Measurements from ENCODE around the gene ARHGAP6.
"Not testable (repeated sequence)": the region's sequence is repeated elsewhere in the genome, so short reads cannot be mapped to it uniquely, and the experiment has no call there.

The ARHGAP6 gene

DNA sequence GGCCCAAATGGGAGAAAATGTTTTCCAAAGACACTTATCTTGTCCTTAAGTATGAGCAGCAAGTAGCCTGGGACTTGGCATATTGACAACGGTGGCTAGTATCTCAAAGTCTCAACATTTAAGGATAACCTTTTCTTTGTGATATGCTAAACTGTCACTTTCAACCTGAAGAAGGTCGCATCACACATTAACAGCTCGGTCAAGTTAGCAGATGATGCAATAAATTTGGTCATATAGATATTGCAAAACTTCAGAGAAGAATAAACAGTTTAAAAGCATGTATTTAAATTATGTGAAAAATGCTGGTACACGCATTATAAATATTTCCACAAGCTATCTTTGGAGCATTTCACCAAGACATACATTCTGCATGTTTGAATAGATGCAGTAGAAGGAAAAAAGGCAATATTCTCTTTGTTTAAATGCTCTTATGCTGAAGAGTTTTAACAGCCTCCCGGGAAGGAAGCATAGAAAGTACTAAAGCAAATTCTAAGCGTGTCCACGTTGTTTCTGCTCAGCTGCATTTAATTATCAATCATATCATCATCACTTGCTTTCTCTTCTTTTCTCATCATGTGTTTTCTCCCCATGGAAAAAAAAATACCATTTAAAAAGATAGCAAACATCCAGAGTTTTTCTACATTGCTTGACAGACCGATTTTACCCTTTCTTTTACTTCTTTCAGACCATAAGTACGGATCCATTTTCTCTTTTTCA lies 24.2 kb downstream of the ARHGAP6 start:
- DNase-seq (ENCODE audit: low spot score), result no peak

DNA sequence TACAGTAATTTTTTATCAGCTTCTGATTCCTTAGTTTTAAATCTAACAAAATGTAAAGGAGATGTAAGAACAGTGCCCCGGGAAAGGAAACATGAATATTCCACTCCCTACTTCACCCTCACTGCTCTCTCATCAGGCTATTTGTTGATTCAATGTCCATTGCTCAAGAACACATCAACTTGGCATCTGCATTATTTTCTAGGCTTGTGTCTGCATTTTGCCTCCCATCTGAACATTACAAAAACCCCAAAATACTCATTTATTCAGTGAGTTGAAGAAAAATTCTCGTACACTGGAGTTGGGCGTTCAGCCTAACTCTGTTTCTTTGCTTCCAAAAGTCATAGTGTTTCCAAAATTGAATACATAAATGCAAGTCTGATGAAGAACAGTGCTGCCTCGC lies 25.6 kb downstream of the ARHGAP6 start:
- no peak for DNase-seq (ENCODE audit: low spot score)

DNA sequence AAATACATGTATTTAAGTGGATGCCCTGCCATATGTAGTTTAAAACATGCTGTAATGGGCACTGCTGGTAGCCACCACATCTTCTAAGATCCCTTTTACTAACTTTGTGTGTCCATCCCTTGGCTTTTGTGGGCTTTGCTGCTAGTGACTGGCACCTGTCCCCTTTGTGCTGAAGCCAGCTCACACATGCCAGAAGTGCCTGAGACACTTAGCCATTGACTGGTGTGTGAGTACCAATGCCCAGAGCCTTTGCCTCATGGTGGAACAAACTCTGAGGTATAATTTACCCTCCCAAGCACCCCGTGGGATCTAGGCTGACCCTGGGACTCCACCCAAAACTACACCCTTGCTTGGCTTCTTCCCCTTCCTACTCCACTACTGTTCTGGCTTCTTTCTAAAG lies 33.0 kb downstream of the ARHGAP6 start:
- no peak for DNase-seq (ENCODE audit: low spot score)

DNA sequence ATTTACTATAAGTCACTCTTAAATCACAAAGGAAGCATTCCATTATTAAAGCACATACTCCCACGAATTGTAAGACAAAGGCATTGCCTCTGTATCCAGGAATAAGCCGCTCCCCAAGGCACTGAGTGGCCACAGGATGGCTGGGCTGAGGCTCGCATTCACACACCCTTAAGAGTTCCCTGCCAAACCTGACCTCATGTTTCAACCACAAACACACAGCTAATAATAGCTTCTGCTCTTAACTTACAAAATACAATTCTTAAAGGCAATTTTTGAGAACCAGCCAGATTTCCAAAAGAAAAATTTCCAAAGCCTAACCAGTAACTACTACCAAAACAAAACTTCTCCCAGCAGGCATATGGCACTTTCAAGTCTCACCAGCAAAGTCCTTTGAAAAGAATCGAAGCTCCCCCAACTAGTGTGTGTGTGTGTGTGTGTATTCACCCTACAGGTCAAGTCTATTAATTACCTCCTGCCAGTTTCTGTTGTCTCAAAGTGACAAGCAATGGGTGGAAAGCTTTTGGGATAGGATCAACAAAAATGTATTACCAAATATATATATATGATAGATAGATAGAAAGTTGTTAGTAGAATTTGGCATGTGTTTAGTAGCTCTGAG lies 36.0 kb downstream of the ARHGAP6 start:
- DNase-seq (ENCODE audit: low spot score), result no peak

DNA sequence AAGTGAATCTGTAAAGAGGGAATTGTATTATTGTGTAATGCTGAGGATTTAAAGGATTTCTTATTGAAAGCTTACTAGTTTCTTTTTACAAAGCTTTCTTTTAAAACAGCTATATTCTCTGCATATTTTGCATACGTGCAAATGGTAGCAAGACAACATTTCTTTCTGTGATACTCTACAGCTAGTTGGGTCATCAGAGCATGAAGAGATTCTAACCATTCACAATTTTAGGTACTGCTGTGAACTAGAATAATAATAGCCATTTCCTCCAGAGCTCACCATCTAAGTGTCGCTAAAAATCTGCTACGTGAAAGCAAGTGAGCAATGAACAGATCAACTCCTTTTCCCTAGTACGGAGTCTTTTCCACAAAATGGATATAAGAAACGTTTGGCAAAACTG lies 37.3 kb downstream of the ARHGAP6 start:
- no peak for DNase-seq (ENCODE audit: low spot score)

DNA sequence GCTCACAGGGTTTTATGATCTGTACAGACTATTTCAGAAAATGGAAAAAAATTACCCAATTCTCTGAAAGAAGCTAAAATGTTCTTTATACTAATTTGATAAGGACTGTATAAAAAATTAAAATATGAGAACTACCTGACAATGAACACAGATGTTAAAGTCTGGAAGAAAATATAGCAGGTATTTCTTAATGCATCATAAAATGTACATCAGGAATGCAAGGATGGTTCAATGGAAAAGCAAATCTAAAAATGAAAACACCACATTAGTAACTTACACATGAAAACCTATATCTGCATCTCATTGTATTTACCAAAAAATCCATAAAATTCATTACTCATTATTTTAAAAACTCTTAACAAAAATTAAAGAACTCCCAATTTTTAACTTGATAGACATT lies 39.4 kb downstream of the ARHGAP6 start:
- DNase-seq (ENCODE audit: low spot score), result no peak

DNA sequence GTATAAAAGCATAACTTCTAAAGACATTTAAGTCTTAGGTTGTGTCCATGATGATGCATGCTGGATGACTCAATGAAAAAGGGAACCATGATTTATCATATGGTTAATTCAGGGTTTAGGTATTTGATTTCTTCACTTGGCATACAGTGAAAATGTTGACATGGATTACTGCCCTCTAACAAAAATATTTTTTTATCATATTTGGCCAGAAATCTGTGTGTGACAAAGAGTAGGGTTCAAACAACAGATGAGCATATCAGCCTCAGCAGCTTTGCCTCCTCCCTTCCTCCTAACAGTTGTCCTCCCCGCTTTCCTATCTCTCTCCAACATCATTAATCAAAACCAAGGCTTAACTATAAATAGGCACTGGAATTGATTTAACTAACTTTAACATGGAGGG lies 46.3 kb downstream of the ARHGAP6 start:
- DNase-seq (ENCODE audit: low spot score), result no peak

DNA sequence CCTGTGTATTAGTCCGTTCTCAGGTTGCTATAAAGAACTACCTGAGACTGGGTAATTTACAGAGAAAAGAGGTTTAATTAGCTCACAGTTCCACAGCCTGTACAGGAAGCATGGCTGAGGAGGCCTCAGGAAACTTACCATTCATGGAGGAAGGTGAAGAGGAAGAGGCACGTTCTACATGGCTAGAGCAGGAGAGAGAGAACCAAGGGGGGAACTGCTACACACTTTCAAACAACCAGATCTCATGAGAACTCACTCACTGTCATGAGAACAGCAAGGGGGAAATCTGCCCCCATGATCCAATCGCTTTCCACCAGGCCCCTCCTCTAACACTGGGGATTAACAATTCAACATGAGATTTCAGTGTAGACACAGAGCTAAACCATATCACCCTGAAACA lies 51.5 kb downstream of the ARHGAP6 start:
- not testable (repeated sequence) for DNase-seq (ENCODE audit: low spot score)

DNA sequence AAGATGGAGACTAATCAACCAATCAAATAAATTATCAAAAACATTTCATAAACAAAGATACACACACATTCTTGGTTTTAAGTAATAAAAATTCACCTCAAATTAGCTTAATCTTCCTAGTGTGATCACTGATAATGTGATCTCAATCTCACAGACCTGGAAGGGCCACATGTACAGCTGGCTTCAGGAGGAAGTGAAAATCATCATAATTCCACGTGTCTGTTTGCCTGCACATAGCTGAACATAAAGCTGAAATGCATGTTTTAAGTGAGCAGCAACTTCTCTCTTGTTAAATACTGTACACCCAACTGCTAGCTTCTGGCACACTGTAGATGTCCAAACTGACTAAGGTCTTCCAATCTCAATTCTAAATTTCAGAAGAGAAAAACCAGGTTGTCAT lies 53.8 kb downstream of the ARHGAP6 start:
- no peak for DNase-seq (ENCODE audit: low spot score)

DNA sequence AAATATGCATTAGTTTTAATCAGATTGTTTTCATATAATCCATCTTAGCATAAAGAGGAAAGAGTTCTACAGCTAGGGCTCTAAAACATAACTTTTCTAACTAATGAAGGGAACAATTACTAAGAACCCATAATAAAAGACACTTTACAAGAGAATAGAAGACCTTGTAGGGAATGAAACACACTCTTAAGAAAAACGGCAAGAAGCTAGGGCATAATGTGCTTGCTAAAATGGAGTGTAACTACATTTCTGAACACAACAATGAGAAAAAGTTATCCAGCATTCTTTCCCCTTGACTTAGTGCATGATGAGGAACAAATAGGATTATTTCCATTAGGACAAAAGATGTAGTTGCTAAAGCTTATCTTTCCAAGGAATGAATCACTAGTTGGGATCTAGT lies 54.6 kb downstream of the ARHGAP6 start:
- no peak for DNase-seq (ENCODE audit: low spot score)

DNA sequence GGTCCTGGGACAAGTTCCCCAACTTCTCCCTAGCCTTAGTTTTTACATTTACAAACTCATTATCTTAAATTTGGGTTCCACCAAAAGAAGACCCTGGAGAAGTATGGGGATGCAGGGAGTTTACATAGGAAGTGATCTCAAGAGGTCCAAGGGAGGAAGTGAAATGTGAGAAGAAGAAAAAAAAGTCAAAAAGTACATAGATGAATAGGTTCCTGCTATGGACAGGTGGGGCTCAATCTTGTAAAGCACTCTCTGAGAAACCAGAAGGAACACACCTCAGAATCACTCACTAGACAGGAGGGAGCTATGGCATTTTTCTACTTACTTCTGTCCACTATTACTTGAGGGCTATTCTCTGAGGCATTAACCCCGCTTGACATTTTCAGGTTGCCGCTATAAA lies 56.6 kb downstream of the ARHGAP6 start:
- DNase-seq (ENCODE audit: low spot score), result no peak

DNA sequence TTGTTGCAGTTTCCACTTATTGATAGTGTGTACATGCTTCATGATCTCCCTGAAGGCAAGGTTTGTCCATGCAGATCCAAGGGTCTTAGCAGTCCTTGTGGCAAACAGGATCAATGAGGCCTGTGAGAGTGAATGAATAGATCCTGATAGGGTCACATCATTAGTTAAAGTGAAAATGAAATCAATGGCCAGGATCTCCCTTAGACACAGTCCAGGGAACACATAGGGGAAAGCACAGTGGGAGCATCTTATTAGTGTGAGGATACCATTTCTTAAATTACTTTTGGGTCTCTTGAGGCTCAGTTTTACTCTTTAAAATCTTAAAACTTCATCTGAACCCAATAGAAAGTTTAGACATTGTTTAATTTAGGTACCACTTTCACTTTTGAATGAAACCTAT lies 59.3 kb downstream of the ARHGAP6 start:
- DNase-seq (ENCODE audit: low spot score), result no peak

DNA sequence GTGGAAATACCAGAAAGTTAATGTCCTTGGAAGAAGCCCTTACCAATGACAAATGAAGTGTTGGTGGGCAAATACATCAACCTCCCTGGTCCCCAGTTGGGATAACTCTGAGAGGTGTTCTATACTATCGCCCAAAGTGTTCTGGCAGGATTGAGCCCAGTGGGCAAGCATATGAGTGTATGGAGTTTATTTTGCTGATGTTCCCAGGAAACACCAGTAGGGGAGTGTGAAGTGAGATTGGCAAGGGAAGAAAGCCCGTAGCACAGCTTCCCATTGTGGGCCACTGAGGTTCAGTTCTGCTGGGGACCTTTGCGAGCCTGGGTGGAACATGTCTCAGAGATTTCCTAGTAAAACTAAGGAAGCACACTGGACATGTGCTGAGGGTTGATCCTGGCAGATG lies 65.1 kb downstream of the ARHGAP6 start:
- no peak for DNase-seq (ENCODE audit: low spot score)

DNA sequence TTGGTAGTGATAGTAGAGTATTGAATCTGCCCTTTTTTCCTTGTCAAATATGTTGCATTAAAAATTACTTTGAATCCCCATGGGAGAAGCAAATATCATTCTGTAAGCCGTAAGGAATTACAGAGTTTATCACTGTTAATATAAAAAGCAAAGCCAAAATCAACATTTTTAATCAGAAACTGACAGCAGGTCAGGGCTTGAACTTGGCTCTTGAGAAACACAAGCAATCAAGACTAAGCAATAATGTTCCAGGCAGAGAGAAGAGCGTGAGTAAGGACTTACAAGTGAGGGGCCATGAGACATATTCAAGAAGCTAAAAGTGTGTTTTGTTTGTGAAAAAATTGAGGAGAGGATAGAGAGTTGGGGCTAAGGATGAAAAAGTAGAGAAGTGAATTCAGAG lies 68.2 kb downstream of the ARHGAP6 start:
- no peak for DNase-seq (ENCODE audit: low spot score)

DNA sequence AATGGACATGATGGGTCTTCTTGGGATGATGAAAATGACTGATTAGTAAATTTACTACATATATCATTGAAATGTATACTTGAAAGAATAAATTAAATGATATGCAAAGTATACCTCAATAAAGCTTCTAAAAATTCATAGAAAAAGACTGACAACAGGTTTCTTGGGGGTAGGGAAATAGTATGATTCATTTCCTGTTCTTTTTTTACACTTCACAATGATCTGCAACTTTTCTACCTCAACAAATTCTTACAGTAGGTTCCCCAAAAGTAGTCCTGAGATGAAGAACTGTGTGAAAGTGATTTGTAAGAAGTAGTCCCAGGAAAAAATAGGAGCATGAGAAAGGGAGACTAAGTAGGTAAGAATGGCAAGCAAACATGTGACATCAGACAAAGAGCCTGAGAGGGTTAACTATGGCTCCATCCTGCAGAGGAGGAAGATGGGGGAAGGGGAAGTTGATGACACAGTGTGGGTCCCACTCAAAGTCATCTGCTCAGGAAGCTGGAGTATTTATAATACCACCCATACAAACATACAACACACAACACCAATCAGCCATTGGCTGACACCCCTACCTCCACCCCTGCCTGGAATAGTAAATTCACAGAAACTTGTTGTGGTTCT lies 73.9 kb downstream of the ARHGAP6 start:
- no peak for DNase-seq (ENCODE audit: low spot score)

DNA sequence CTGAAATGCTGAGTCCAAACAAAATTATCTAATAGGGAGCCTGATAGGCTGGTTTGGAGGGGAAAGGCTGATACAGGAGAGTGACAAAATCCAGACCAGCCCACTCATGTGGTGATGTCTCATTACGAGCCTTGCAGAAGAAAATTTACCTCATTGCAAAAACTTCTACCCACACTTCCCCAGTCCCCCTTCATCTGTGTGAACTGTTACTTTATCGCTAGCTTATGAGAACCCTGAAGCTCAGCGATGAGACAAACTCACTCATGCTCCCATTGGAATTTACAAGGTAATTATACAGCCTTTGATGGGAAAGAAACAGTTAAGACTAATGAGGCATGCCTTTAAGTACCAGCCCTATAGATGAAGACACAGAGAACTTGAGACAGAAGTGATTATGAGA lies 76.1 kb downstream of the ARHGAP6 start:
- DNase-seq (ENCODE audit: low spot score), result no peak

DNA sequence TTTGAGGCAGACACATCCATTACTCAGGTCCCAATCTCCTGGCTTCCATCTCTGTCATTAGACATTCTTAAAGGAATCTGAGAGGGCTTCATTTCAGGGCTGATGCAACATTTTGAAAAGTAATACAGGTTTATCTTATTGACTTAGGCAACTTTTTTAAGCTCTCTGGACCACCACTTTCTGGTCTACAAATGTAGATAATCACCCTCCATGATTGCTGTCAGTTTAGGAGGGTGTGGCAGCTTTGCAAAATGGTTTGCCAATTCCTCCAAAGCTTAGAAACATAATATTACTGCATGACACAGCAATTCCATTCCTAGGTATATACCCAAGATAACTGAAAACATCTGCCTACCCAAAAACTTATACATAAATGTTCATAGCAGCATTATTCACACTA lies 77.6 kb downstream of the ARHGAP6 start:
- DNase-seq (ENCODE audit: low spot score), result no peak

DNA sequence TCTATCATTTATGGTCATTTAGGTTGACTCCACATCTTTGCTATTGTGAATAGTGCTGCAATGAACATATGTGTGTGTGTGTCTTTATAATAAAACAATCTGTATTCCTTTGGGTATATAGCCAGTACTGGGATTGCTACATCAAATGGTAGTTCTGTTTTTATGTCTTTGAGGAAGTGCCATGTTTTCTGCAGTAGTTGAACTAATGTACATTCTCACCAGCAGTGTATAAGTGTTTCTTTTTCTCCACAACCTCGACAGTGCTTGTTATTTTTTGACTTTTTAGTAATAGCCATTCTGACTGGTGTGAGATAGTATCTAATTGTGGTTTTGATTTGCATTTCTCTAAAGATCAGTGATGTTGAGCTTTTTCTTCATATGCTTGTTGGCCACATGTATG lies 80.5 kb downstream of the ARHGAP6 start:
- no peak for DNase-seq (ENCODE audit: low spot score)

DNA sequence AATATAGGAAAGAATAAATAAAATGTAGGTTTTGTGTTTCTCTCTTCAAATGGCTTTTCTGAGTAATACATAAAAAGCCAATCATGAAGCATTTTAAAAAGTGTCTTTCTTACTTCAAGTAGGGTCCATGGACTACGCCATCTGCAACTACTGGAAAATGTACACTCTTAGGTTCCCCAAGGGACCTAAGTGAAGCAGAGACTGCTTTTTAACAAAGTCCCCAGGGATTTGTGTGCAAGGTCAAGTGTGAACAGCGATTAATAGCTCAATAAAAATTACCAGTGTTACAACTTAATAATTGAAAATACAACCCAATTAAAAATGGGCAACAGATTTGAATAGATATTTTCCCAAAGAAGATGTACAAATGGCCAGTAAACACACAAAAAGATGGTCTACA lies 84.9 kb downstream of the ARHGAP6 start:
- DNase-seq (ENCODE audit: low spot score), result no peak

DNA sequence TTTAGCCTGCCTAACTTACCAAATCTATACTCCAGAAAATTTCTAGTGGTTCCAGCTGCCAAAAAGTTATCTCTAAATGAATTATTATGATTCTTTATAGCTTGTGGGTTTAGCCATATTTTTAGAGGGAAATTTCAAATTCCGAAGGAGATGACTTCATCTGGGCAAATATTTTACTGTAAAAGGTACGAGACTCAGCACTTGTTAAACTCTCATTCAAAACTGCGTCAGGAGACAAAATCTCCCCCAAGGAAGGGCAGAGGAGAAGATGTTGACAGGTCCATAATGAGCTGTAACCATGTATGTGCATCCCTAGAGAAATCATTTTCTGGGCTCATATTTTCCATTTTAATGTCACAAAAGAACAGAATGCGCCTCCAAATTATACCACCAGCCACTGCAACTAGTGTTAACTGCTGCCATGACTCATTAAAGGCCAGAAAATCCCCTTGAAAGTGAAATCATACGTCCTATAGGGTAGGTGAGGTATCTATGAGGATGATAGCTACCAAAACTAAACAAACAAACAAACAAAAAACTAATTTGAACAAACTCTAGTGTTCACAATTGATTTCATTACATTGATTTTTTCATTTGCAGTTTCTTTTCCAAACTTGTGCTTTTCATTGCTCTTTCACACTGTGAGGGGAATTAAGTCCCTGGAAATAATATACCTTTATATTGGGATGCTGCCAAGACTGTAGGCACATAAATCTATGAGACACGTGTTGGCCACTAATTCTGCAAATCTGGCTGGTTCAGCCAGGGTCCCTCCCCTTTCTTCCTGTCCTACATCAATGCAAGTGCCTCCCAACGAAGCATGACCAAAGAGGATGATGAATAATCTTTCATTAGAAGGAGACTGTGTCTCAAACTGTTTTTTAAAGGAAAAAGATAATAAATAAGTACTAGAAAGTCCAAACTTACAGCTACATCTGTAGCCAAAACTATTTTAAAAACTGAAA lies 85.8 kb downstream of the ARHGAP6 start:
- no peak for DNase-seq (ENCODE audit: low spot score)

DNA sequence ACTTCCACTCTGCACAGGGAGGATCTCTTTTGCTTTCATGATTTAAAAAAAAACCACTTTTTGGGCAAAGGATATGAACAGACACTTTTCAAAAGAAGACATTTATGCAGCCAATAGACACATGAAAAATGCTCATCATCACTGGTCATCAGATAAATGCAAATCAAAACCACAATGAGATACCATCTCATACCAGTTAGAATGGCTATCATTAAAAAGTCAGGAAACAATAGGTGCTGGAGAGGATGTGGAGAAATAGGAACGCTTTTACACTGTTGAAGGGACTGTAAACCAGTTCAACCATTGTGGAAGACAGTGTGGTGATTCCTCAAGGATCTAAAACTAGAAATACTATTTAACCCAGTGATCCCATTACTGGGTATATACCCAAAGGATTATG lies 87.4 kb downstream of the ARHGAP6 start:
- not testable (repeated sequence) for DNase-seq (ENCODE audit: low spot score)

DNA sequence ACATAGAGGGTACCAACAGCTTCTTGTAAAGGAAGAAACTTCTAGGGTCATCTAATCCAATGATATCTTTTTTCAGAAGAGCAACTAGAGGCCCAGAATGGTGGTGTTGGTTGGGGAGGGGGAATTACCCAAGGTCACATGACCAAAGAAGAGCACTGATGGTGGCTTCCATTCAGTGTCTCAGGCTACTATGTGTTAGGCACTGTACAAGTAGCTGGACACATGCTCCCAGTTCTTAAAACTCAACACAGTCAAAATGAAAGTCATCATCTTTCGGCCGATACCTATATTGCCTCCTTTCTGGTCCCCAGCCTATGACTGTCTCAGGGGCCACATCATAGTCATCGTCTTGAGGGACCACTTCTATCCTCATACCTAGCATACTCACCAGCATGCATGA lies 88.1 kb downstream of the ARHGAP6 start:
- no peak for DNase-seq (ENCODE audit: low spot score)

DNA sequence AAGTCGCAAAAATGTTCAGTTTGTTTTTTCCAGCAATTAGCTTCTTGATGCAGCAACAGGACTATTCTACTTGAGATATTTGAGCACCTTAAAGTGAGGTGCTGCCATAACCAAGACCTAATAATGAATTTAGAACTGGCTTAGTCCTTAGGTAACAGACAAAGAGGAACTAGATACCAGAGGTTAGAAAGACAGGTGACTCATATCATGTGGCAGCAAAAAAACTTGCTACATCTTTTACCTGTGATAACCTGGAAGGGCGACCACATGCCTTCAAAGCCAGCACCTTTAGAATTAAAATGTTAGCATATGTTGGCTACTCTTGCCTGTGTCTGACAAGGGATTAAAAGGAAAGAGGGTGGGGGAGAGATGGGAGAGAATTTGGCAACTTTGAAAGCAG lies 90.4 kb downstream of the ARHGAP6 start:
- DNase-seq (ENCODE audit: low spot score), result no peak
